H1 (cell line): ENCODE measurements around the gene GFRAL.

Experiments used
- CTCF ChIP-seq, 3 experiments: IDR thresholded peaks; 1 replicate in 2 of 3; 2 replicates in 1 of 3; pipeline versions ENCODE4 v1.5.1 to v1.6.1; 2011; ENCODE audit warnings: low read length in 3 of 3, mild to moderate bottlenecking in 3 of 3, inconsistent platforms in 2 of 3, low read depth in 1 of 3, moderate library complexity in 1 of 3; ENCODE audit not compliant: insufficient read depth in 1 of 3; ENCODE audit errors: control extremely low read depth in 1 of 3
- EZH2 ChIP-seq: fragments of 200-600 bp; sonication (generic); IDR thresholded peaks from 2 replicates; pipeline ENCODE4 v1.7.1; 2012; ENCODE audit warnings: low read depth, mild to moderate bottlenecking, moderate library complexity, low read length, inconsistent platforms; ENCODE audit not compliant: severe bottlenecking
- POLR2A ChIP-seq, 2 experiments: IDR thresholded peaks; 1 replicate in 1 of 2; 2 replicates in 1 of 2; pipeline ENCODE4 v1.6.1; 2011; ENCODE audit warnings: low read depth in 2 of 2, low read length in 2 of 2, mild to moderate bottlenecking in 2 of 2; ENCODE audit errors: control extremely low read depth in 1 of 2
- RAD21 ChIP-seq, 2 experiments: IDR thresholded peaks in 1 of 2; conservative IDR thresholded peaks in 1 of 2; 2 replicates each; pipeline ENCODE4 v1.6.1; 2011; ENCODE audit warnings: low read depth in 2 of 2, low read length in 2 of 2, improper control_type of control experiment in 1 of 2, inconsistent platforms in 1 of 2, mild to moderate bottlenecking in 1 of 2, moderate library complexity in 1 of 2
- SUZ12 ChIP-seq: fragments of 200-600 bp; sonication (generic); IDR thresholded peaks from 2 replicates; pipeline ENCODE4 v1.6.1; 2012; ENCODE audit warnings: mild to moderate bottlenecking, inconsistent platforms, low read length, moderate library complexity, mixed read lengths
- TAF1 ChIP-seq: IDR thresholded peaks from 2 replicates; pipeline ENCODE4 v1.6.1; 2011; ENCODE audit warnings: mild to moderate bottlenecking, low read depth, low read length
- TBP ChIP-seq: IDR thresholded peaks from 2 replicates; pipeline ENCODE4 v1.6.1; 2011; ENCODE audit warnings: low read depth, low read length, improper control_type of control experiment

GRCh38 chr6:55450005-55450404, 122.7 kb downstream of the GFRAL start:
- no peak for TF ChIP-seq SUZ12
- TF ChIP-seq EZH2: no peak
- no peak for TF ChIP-seq POLR2A (IDR thresholded peaks at IDR 0.05; ENCODE audit: control extremely low read depth in 1 of 2, low read depth in 2 of 2, low read length in 2 of 2)
- no peak for TF ChIP-seq RAD21 (IDR thresholded peaks at IDR 0.05 in 1 of 2, conservative IDR thresholded peaks at IDR 0.05 in 1 of 2; ENCODE audit: low read depth in 2 of 2, low read length in 2 of 2)
- no peak for TF ChIP-seq TAF1
- no peak for TF ChIP-seq TBP
- TF ChIP-seq CTCF (IDR thresholded peaks at IDR 0.05; ENCODE audit: control extremely low read depth in 1 of 3, insufficient read depth in 1 of 3, low read depth in 1 of 3, low read length in 3 of 3): no peak
